HL-60 (cell line): ENCODE measurements around the gene AIPL1.

ENCODE experiments used
- DNase-seq, 2 experiments: peaks; one replicate each; pipeline ENCODE4 v3.0.0-alpha.2; 2010 to 2020; ENCODE audit warnings: low read depth in 1 of 2, low spot score in 1 of 2
- H3K27ac ChIP-seq: fragments of 250-450 bp; sonication (Bioruptor Pico); replicated peaks from 2 replicates; pipeline ENCODE4 v1.5.1; 2020; ENCODE audit warnings: mild to moderate bottlenecking, moderate library complexity
- H3K27me3 ChIP-seq: fragments of 250-450 bp; sonication (Bioruptor Pico); 2 replicates; pipeline ENCODE4 v1.5.1; 2021; ENCODE audit warnings: mild to moderate bottlenecking, moderate library complexity; ENCODE audit not compliant: insufficient read depth, poor library complexity, severe bottlenecking
- H3K4me3 ChIP-seq: replicated peaks from 2 replicates; pipeline ENCODE4 v1.5.1; 2011; ENCODE audit warnings: mild to moderate bottlenecking, control low read depth, low read length; ENCODE audit not compliant: insufficient read depth
- CTCF ChIP-seq: IDR thresholded peaks from one replicate; pipeline ENCODE4 v1.5.1; 2011; ENCODE audit warnings: low read length, control low read depth, inconsistent platforms; ENCODE audit not compliant: insufficient read depth
- GABPA ChIP-seq: IDR thresholded peaks from 2 replicates; pipeline ENCODE4 v1.6.1; 2012; ENCODE audit warnings: low read depth
- POLR2AphosphoS5 ChIP-seq: IDR thresholded peaks from 2 replicates; pipeline ENCODE4 v1.6.1; 2012; ENCODE audit warnings: low read depth
- REST ChIP-seq: IDR thresholded peaks from 2 replicates; pipeline ENCODE4 v1.6.1; 2012; ENCODE audit warnings: low read depth; ENCODE audit not compliant: insufficient replicate concordance
- SPI1 ChIP-seq: IDR thresholded peaks from 2 replicates; pipeline ENCODE4 v1.6.1; 2012; ENCODE audit warnings: low read depth, mild to moderate bottlenecking, borderline replicate concordance

Gene AIPL1

GRCh38 chr17:6470146-6470718 is 35.3 kb upstream of the AIPL1 start:
- no peak for DNase-seq
- no peak overlapping the region for H3K27ac ChIP-seq
- no peak overlapping the region for H3K4me3 ChIP-seq
- H3K27me3 ChIP-seq: no peaks in the 10 kb centered on the region
- no peak for TF ChIP-seq SPI1
- TF ChIP-seq GABPA: no peak
- TF ChIP-seq REST: no peak
- no peak for TF ChIP-seq CTCF
- no peak for TF ChIP-seq POLR2AphosphoS5

- TF ChIP-seq REST: no peak
- no peak for TF ChIP-seq SPI1
- TF ChIP-seq GABPA: no peak
- Histone ChIP-seq H3K27ac (no peak overlapping the region), H3K4me3 (no peak overlapping the region), H3K27me3 (no peaks in the 10 kb centered on the region)
- no peak for DNase-seq
Measured at GRCh38 chr17:6468051-6468790, 33.3 kb upstream of the AIPL1 start.

GRCh38 chr17:6467567-6467966 is 32.6 kb upstream of the AIPL1 start:
- H3K4me3 ChIP-seq: no peak overlapping the region
- H3K27ac ChIP-seq: no peak overlapping the region
- no peaks in the 10 kb centered on the region for H3K27me3 ChIP-seq
- TF ChIP-seq POLR2AphosphoS5: no peak
- no peak for TF ChIP-seq GABPA
- TF ChIP-seq CTCF: no peak
- no peak for TF ChIP-seq SPI1
- no peak for TF ChIP-seq REST
- DNase-seq: no peak
